ENCODE results near the gene CHST9.

CHST9 gene

DNA sequence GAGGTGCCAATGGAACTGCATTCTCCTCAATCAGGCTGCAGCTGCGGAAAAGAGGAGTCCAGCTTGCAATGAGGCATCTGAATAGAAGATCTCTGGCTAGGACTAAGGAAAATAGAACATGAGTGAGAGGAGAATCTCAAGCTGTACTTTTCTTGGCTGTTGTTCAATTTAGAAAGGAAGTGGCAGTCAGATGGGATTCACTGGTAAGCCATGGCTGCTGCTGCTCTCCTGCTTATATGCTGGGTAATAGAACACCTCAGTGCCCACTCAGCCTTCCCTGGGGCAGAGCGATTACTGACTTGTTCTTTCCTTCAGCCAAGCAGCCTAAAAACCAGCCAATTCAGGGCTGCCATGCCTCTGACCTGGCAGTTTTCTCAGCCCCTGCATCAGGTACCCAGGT, 17.6 kb upstream of the CHST9 start:
- Histone ChIP-seq H2BK15ac (ENCODE audit: low read depth, poor library complexity, severe bottlenecking) (no peak overlapping the region), H2AK5ac (ENCODE audit: low read length, severe bottlenecking) (no peak overlapping the region), H3K14ac (ENCODE audit: low read length in 2 of 2) (no peak overlapping the region), H3K4me2 (ENCODE audit: low read length, poor library complexity, severe bottlenecking) (no peak overlapping the region), H2BK12ac (ENCODE audit: low read length in 2 of 2) (no peak overlapping the region), H2BK120ac (ENCODE audit: low read depth, low read length) (no peak overlapping the region), H3K9me3 (ENCODE audit: control insufficient read depth, low read length) (no peaks in the 10 kb centered on the region), H4K8ac (ENCODE audit: low read length) (no peak overlapping the region), H3K27ac (ENCODE audit: low read length, poor library complexity, severe bottlenecking) (no peak overlapping the region), H3K9ac (ENCODE audit: low read length) (no peak overlapping the region), H3K4me1 (ENCODE audit: control insufficient read depth, insufficient read depth, low read depth, low read length) (peaks cover 2% of the 10 kb centered on the region), H3K27me3 (ENCODE audit: control insufficient read depth in 1 of 2, insufficient read depth in 1 of 2, low read length in 2 of 2) (no peaks in the 10 kb centered on the region), H2BK5ac (ENCODE audit: low read depth, low read length, poor library complexity, severe bottlenecking) (no peak overlapping the region), H3K23ac (ENCODE audit: low read length in 2 of 2) (no peak overlapping the region), H3K18ac (ENCODE audit: low read depth in 1 of 2, low read length in 2 of 2) (no peak overlapping the region), H3K79me1 (replicated peaks; ENCODE audit: low read length, poor library complexity, severe bottlenecking) (no peaks in the 10 kb centered on the region), H3K36me3 (ENCODE audit: control insufficient read depth in 1 of 2, insufficient read depth in 2 of 2, low read depth in 1 of 2, low read length in 2 of 2) (no peaks in the 10 kb centered on the region), H2AFZ (ENCODE audit: low read depth, low read length) (no peak overlapping the region), H4K91ac (ENCODE audit: low read length) (no peak overlapping the region), H3K4ac (ENCODE audit: low read depth in 1 of 2, low read length in 2 of 2) (no peak overlapping the region), H3K4me3 (ENCODE audit: insufficient read depth in 1 of 2, low read depth in 1 of 2, low read length in 2 of 2) (no peak overlapping the region)
- 87% methylated on average over 2 of the region's 2 CpGs for WGBS
- DNase-seq = no peak

DNA sequence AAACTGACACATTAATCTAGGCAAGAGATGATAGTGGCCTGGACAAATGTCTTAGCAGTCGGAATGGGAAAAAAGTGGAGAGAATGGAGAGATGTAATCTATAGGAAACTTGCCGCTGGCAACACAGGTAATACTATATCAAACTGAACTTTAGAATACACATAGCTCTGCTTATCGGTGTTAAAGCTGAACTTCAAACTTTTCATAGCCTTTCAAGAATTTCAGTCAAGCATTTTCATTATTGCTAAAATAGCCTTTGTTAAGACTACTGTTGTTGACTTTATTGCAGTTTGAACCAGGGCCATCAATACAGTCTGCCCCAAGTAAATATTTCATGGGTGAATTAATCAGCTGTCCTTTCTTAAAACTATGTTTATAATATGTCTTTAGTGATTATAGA, 12.9 kb upstream of the CHST9 start:
- H3K23ac ChIP-seq (ENCODE audit: low read length in 2 of 2) = no peak overlapping the region
- no peaks in the 10 kb centered on the region for H3K36me3 ChIP-seq (ENCODE audit: control insufficient read depth in 1 of 2, insufficient read depth in 2 of 2, low read depth in 1 of 2, low read length in 2 of 2)
- no peak overlapping the region for H4K91ac ChIP-seq (ENCODE audit: low read length)
- no peak overlapping the region for H2BK15ac ChIP-seq (ENCODE audit: low read depth, poor library complexity, severe bottlenecking)
- no peak for DNase-seq
- H3K9ac ChIP-seq (ENCODE audit: low read length) = no peak overlapping the region
- H2BK12ac ChIP-seq (ENCODE audit: low read length in 2 of 2) = no peak overlapping the region
- H3K4ac ChIP-seq (ENCODE audit: low read depth in 1 of 2, low read length in 2 of 2) = no peak overlapping the region
- H3K27ac ChIP-seq (ENCODE audit: low read length, poor library complexity, severe bottlenecking) = no peak overlapping the region
- H3K27me3 ChIP-seq (ENCODE audit: control insufficient read depth in 1 of 2, insufficient read depth in 1 of 2, low read length in 2 of 2) = no peaks in the 10 kb centered on the region
- no peak overlapping the region for H3K4me3 ChIP-seq (ENCODE audit: insufficient read depth in 1 of 2, low read depth in 1 of 2, low read length in 2 of 2)
- H3K14ac ChIP-seq (ENCODE audit: low read length in 2 of 2) = no peak overlapping the region
- no peak overlapping the region for H2BK5ac ChIP-seq (ENCODE audit: low read depth, low read length, poor library complexity, severe bottlenecking)
- WGBS = no CpG with 5 or more reads among the region's 3 CpGs
- H3K79me1 ChIP-seq (replicated peaks; ENCODE audit: low read length, poor library complexity, severe bottlenecking) = no peaks in the 10 kb centered on the region
- H2AFZ ChIP-seq (ENCODE audit: low read depth, low read length) = no peak overlapping the region
- H4K8ac ChIP-seq (ENCODE audit: low read length) = no peak overlapping the region
- no peak overlapping the region for H2AK5ac ChIP-seq (ENCODE audit: low read length, severe bottlenecking)
- peaks cover 2% of the 10 kb centered on the region for H3K4me1 ChIP-seq (ENCODE audit: control insufficient read depth, insufficient read depth, low read depth, low read length)
- no peaks in the 10 kb centered on the region for H3K9me3 ChIP-seq (ENCODE audit: control insufficient read depth, low read length)
- no peak overlapping the region for H3K4me2 ChIP-seq (ENCODE audit: low read length, poor library complexity, severe bottlenecking)
- no peak overlapping the region for H2BK120ac ChIP-seq (ENCODE audit: low read depth, low read length)
- no peak overlapping the region for H3K18ac ChIP-seq (ENCODE audit: low read depth in 1 of 2, low read length in 2 of 2)

DNA sequence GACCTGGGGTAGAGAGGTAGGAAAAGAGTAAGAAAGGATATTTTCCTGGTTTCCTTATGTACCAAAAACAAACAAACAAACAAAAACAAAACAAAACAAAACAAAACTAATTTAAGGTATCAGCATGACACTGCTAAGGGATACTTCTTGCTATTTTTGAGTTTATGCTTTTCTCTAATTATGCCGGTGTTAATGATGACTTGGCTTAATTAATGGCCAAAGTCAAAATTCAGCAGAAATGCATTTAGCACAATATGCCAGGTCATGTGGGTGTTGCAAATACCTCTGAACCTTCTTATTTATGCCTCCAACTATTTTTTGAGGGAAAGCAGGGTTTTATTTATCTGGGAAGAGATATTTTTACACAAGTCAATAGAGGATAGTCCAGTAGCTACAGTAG, 3.2 kb upstream of the CHST9 start:
- Histone ChIP-seq H3K14ac (ENCODE audit: low read length in 2 of 2) (no peak overlapping the region), H2BK120ac (ENCODE audit: low read depth, low read length) (no peak overlapping the region), H3K9ac (ENCODE audit: low read length) (no peak overlapping the region), H2BK12ac (ENCODE audit: low read length in 2 of 2) (no peak overlapping the region), H3K9me3 (ENCODE audit: control insufficient read depth, low read length) (no peaks in the 10 kb centered on the region), H2BK5ac (ENCODE audit: low read depth, low read length, poor library complexity, severe bottlenecking) (no peak overlapping the region), H3K36me3 (ENCODE audit: control insufficient read depth in 1 of 2, insufficient read depth in 2 of 2, low read depth in 1 of 2, low read length in 2 of 2) (no peaks in the 10 kb centered on the region), H4K91ac (ENCODE audit: low read length) (no peak overlapping the region), H3K4ac (ENCODE audit: low read depth in 1 of 2, low read length in 2 of 2) (no peak overlapping the region), H2AK5ac (ENCODE audit: low read length, severe bottlenecking) (no peak overlapping the region), H4K8ac (ENCODE audit: low read length) (no peak overlapping the region), H3K27me3 (ENCODE audit: control insufficient read depth in 1 of 2, insufficient read depth in 1 of 2, low read length in 2 of 2) (peaks cover 0 to 24% of the 10 kb centered on the region in 2 experiments), H3K27ac (ENCODE audit: low read length, poor library complexity, severe bottlenecking) (no peak overlapping the region), H3K4me1 (ENCODE audit: control insufficient read depth, insufficient read depth, low read depth, low read length) (peaks cover 10% of the 10 kb centered on the region), H3K4me2 (ENCODE audit: low read length, poor library complexity, severe bottlenecking) (no peak overlapping the region), H2BK15ac (ENCODE audit: low read depth, poor library complexity, severe bottlenecking) (no peak overlapping the region), H3K23ac (ENCODE audit: low read length in 2 of 2) (no peak overlapping the region), H2AFZ (ENCODE audit: low read depth, low read length) (no peak overlapping the region), H3K79me1 (replicated peaks; ENCODE audit: low read length, poor library complexity, severe bottlenecking) (no peaks in the 10 kb centered on the region), H3K18ac (ENCODE audit: low read depth in 1 of 2, low read length in 2 of 2) (no peak overlapping the region), H3K4me3 (ENCODE audit: insufficient read depth in 1 of 2, low read depth in 1 of 2, low read length in 2 of 2) (no peak overlapping the region)
- no peak for DNase-seq
- WGBS = 100% methylated on average over 1 of the region's 1 CpG

DNA sequence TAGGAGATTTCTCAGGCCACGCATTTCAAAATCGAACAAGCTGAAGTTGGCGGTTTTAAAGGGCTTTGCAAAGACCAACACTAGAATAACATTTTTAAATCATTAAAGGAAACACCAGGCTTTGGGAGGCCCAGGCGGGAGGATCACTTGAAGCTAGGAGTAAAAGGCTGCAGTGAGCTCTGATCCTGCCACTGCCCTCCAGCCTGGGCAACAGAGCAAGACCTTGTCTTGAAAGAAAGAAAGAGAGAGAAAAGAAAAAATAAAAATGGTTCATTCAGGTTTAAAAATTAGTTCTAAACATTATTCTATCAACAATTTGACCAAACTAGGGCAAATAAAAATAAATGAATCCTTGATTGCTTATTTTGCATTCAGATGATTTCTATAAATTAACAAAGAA, 789 bp upstream of the CHST9 start:
- H3K4me2 ChIP-seq (ENCODE audit: low read length, poor library complexity, severe bottlenecking) = no peak overlapping the region
- H2BK5ac ChIP-seq (ENCODE audit: low read depth, low read length, poor library complexity, severe bottlenecking) = no peak overlapping the region
- no peak overlapping the region for H4K91ac ChIP-seq (ENCODE audit: low read length)
- 98% methylated on average over 4 of the region's 4 CpGs for WGBS
- no peak overlapping the region for H3K23ac ChIP-seq (ENCODE audit: low read length in 2 of 2)
- no peak overlapping the region for H4K8ac ChIP-seq (ENCODE audit: low read length)
- H3K9ac ChIP-seq (ENCODE audit: low read length) = no peak overlapping the region
- no peak overlapping the region for H2BK12ac ChIP-seq (ENCODE audit: low read length in 2 of 2)
- no peak overlapping the region for H3K18ac ChIP-seq (ENCODE audit: low read depth in 1 of 2, low read length in 2 of 2)
- H2AK5ac ChIP-seq (ENCODE audit: low read length, severe bottlenecking) = no peak overlapping the region
- no peak overlapping the region for H2BK15ac ChIP-seq (ENCODE audit: low read depth, poor library complexity, severe bottlenecking)
- no peaks in the 10 kb centered on the region for H3K36me3 ChIP-seq (ENCODE audit: control insufficient read depth in 1 of 2, insufficient read depth in 2 of 2, low read depth in 1 of 2, low read length in 2 of 2)
- no peak overlapping the region for H3K4me3 ChIP-seq (ENCODE audit: insufficient read depth in 1 of 2, low read depth in 1 of 2, low read length in 2 of 2)
- no peaks in the 10 kb centered on the region for H3K9me3 ChIP-seq (ENCODE audit: control insufficient read depth, low read length)
- H3K79me1 ChIP-seq (replicated peaks; ENCODE audit: low read length, poor library complexity, severe bottlenecking) = no peaks in the 10 kb centered on the region
- no peak for DNase-seq
- H3K14ac ChIP-seq (ENCODE audit: low read length in 2 of 2) = no peak overlapping the region
- no peak overlapping the region for H2BK120ac ChIP-seq (ENCODE audit: low read depth, low read length)
- no peak overlapping the region for H3K4ac ChIP-seq (ENCODE audit: low read depth in 1 of 2, low read length in 2 of 2)
- no peak overlapping the region for H2AFZ ChIP-seq (ENCODE audit: low read depth, low read length)
- H3K27ac ChIP-seq (ENCODE audit: low read length, poor library complexity, severe bottlenecking) = no peak overlapping the region
- H3K4me1 ChIP-seq (ENCODE audit: control insufficient read depth, insufficient read depth, low read depth, low read length) = peaks cover 10% of the 10 kb centered on the region
- H3K27me3 ChIP-seq (ENCODE audit: control insufficient read depth in 1 of 2, insufficient read depth in 1 of 2, low read length in 2 of 2) = peaks cover 0 to 36% of the 10 kb centered on the region in 2 experiments
